IMR-90 (cell line): Measurements from ENCODE around the gene SLC38A1. TPM values are rescaled to one million over a fixed set of nuclear protein-coding genes. Genes with fewer than 3 reads are reported as not detected.

Source experiments
- ATAC-seq: fragments of 200-7000 bp; cut with Tn5 transposase; 2 replicates; pipeline ENCODE4 v1.9.1; 2020; ENCODE audit warnings: low read depth, mild to moderate bottlenecking, moderate library complexity
- BruUV-seq: library from RNA; stranded (reverse); fragments of 400-500 nt; replicated peaks from 2 replicates; lab custom pipeline; 2021; lab: Mats Ljungman, UMichigan
- CTCF ChIA-PET: fragments of 300-600 bp; formaldehyde crosslinking; extraction: SDS; loops from one replicate; lab custom pipeline; 2021; ENCODE audit warnings: antibody characterized with exemption; lab: Yijun Ruan, JAX
- POLR2A ChIA-PET: fragments of 300-600 bp; sonication (Branson Sonifier 250); formaldehyde crosslinking; loops from one replicate; lab custom pipeline; 2022; ENCODE audit warnings: antibody characterized with exemption; ENCODE audit not compliant: unreplicated experiment; lab: Charles Lee
- DNase-seq: peaks from one replicate; pipeline ENCODE4 v3.0.0; 2013
- H2AFZ ChIP-seq: replicated peaks from 2 replicates; pipeline ENCODE3; 2013; ENCODE audit warnings: low read length, mild to moderate bottlenecking; ENCODE audit not compliant: poor library complexity
- H2AK5ac ChIP-seq: 2 replicates; pipeline ENCODE4 v1.6.1; 2013; ENCODE audit warnings: low read depth, low read length, inconsistent platforms
- H2AK9ac ChIP-seq: replicated peaks from 2 replicates; pipeline ENCODE3; 2013; ENCODE audit warnings: mild to moderate bottlenecking, low read depth, low read length, moderate library complexity; ENCODE audit not compliant: poor library complexity
- H2BK120ac ChIP-seq: 2 replicates; pipeline ENCODE4 v1.6.1; 2013; ENCODE audit warnings: low read depth, low read length, inconsistent platforms
- H2BK15ac ChIP-seq: 3 replicates; pipeline ENCODE4 v1.6.1; 2013; ENCODE audit warnings: low read depth, low read length, inconsistent platforms
- H2BK20ac ChIP-seq: 2 replicates; pipeline ENCODE4 v1.6.1; 2013; ENCODE audit warnings: low read depth, mild to moderate bottlenecking, inconsistent platforms, low read length, moderate library complexity
- H2BK5ac ChIP-seq: 2 replicates; pipeline ENCODE4 v1.6.1; 2013; ENCODE audit warnings: mild to moderate bottlenecking, low read depth, low read length, inconsistent platforms; ENCODE audit not compliant: poor library complexity, severe bottlenecking
- H3K14ac ChIP-seq: replicated peaks from 2 replicates; pipeline ENCODE4 v1.6.1; 2013; ENCODE audit warnings: low read depth, low read length, inconsistent platforms
- H3K18ac ChIP-seq: 2 replicates; pipeline ENCODE4 v1.6.1; 2013; ENCODE audit warnings: low read depth, low read length, control low read depth
- H3K23ac ChIP-seq: 2 replicates; pipeline ENCODE4 v1.6.1; 2013; ENCODE audit warnings: low read depth, low read length, inconsistent platforms
- H3K27ac ChIP-seq: 2 replicates; pipeline ENCODE4 v1.5.1; 2013; ENCODE audit warnings: mild to moderate bottlenecking, control low read depth, low read length; ENCODE audit not compliant: insufficient read depth
- H3K27me3 ChIP-seq: 2 replicates; pipeline ENCODE4 v1.6.1; 2013; ENCODE audit warnings: low read length; ENCODE audit not compliant: control insufficient read depth, insufficient read depth
- H3K36me3 ChIP-seq: 2 replicates; pipeline ENCODE4 v1.6.1; 2013; ENCODE audit warnings: low read length, mixed read lengths; ENCODE audit not compliant: control insufficient read depth, insufficient read depth
- H3K4ac ChIP-seq: 2 replicates; pipeline ENCODE4 v1.6.1; 2013; ENCODE audit warnings: low read depth, low read length, inconsistent platforms
- H3K4me1 ChIP-seq: 2 replicates; pipeline ENCODE4 v1.6.1; 2013; ENCODE audit warnings: low read length, mixed read lengths; ENCODE audit not compliant: control insufficient read depth, insufficient read depth
- H3K4me2 ChIP-seq: 2 replicates; pipeline ENCODE4 v1.6.1; 2013; ENCODE audit warnings: low read depth, mild to moderate bottlenecking, control low read depth, low read length, moderate library complexity
- H3K4me3 ChIP-seq: 2 replicates; pipeline ENCODE4 v1.5.1; 2013; ENCODE audit warnings: low read depth, mild to moderate bottlenecking, control low read depth, low read length, moderate library complexity; ENCODE audit not compliant: insufficient read depth
- H3K56ac ChIP-seq: 2 replicates; pipeline ENCODE4 v1.6.1; 2013; ENCODE audit warnings: low read length, inconsistent platforms; ENCODE audit not compliant: insufficient read depth; ENCODE audit errors: extremely low read depth
- H3K79me1 ChIP-seq, 2 experiments: 2 replicates each; pipeline ENCODE4 v1.6.1; 2013; ENCODE audit warnings: low read length in 2 of 2, inconsistent platforms in 1 of 2, low read depth in 1 of 2
- H3K9ac ChIP-seq: 2 replicates; pipeline ENCODE4 v1.6.1; 2013; ENCODE audit warnings: low read depth, low read length, control low read depth
- H3K9me1 ChIP-seq: 2 replicates; pipeline ENCODE4 v1.6.1; 2013; ENCODE audit warnings: low read length, inconsistent platforms; ENCODE audit not compliant: insufficient read depth
- H3K9me3 ChIP-seq: 2 replicates; pipeline ENCODE4 v1.6.1; 2013; ENCODE audit warnings: low read length; ENCODE audit not compliant: control insufficient read depth, insufficient read depth
- H4K20me1 ChIP-seq: 2 replicates; pipeline ENCODE4 v1.6.1; 2013; ENCODE audit warnings: low read length, inconsistent platforms; ENCODE audit not compliant: insufficient read depth
- H4K5ac ChIP-seq: 2 replicates; pipeline ENCODE4 v1.6.1; 2013; ENCODE audit warnings: mild to moderate bottlenecking, low read depth, low read length, control low read depth
- H4K8ac ChIP-seq, 2 experiments: 2 replicates each; pipeline ENCODE4 v1.6.1; 2013; ENCODE audit warnings: low read depth in 2 of 2, low read length in 2 of 2, control low read depth in 1 of 2, inconsistent platforms in 1 of 2
- H4K91ac ChIP-seq: 2 replicates; pipeline ENCODE4 v1.6.1; 2013; ENCODE audit warnings: low read depth, low read length, inconsistent platforms; ENCODE audit not compliant: insufficient read depth
- BHLHE40 ChIP-seq: fragments of 150-350 bp; IDR thresholded peaks from 2 replicates; pipeline ENCODE4 v1.6.1; 2016; ENCODE audit warnings: mild to moderate bottlenecking, low read depth, low read length
- CHD1 ChIP-seq: IDR thresholded peaks from 2 replicates; pipeline ENCODE4 v1.6.1; 2012; ENCODE audit warnings: low read depth, low read length, improper control_type of control experiment
- MAZ ChIP-seq: IDR thresholded peaks from 2 replicates; pipeline ENCODE4 v1.6.1; 2012; ENCODE audit warnings: low read depth, mild to moderate bottlenecking, low read length, improper control_type of control experiment, moderate library complexity, borderline replicate concordance
- MXI1 ChIP-seq: IDR thresholded peaks from 2 replicates; pipeline ENCODE4 v1.6.1; 2012; ENCODE audit warnings: low read depth, mild to moderate bottlenecking, low read length, moderate library complexity, borderline replicate concordance
- RCOR1 ChIP-seq: IDR thresholded peaks from 2 replicates; pipeline ENCODE4 v1.6.1; 2012; ENCODE audit warnings: mild to moderate bottlenecking, low read length, improper control_type of control experiment; ENCODE audit not compliant: insufficient replicate concordance
- RFX5 ChIP-seq: IDR thresholded peaks from 2 replicates; pipeline ENCODE4 v1.8.0; 2012; ENCODE audit warnings: low read depth, mild to moderate bottlenecking, low read length, moderate library complexity
- WGBS, 2 experiments: methylation state at CpG; one replicate each; pipeline versions ENCODE4 v1.1.5 to v1.1.7; 2013; ENCODE audit warnings: missing lambda C conversion rate in 2 of 2; ENCODE audit not compliant: insufficient read length in 1 of 2; ENCODE audit errors: extremely low coverage in 2 of 2; 5-methylcytosine and 5-hydroxymethylcytosine counted together
- dilution Hi-C: fragments of 300-500 bp; cut with HindIII; formaldehyde crosslinking; loops from one replicate; pipeline ENCODE4 v1.14.3; 2018; ENCODE audit warnings: low sequenced_read_pairs; ENCODE audit not compliant: unreplicated experiment
- in situ Hi-C: fragments of 300-500 bp; cut with MboI; formaldehyde crosslinking; loops from 3 replicates; pipeline ENCODE4 v1.14.3; 2019; ENCODE audit warnings: low sequenced_read_pairs, inconsistent platforms, mixed read lengths
- intact Hi-C: fragments of 100-400 bp; cut with micrococcal nuclease; formaldehyde crosslinking; loops from 2 replicates; pipeline ENCODE4 v1.10.0; 2022
- polyA plus RNA-seq, 3 experiments: library from polyadenylated mRNA; depleted of rRNA; stranded (reverse); fragments of >200 nt; gene quantifications; 2 replicates each; pipeline ENCODE4 v1.2.3, GENCODE V29; 2012; ENCODE audit warnings: low replicate concordance in 1 of 3
- total RNA-seq: library from RNA; depleted of rRNA; stranded (reverse); fragments of >200 nt; gene quantifications from 2 replicates; pipeline ENCODE4 v1.2.3, GENCODE V29; 2012

SLC38A1 gene
- total and polyA plus RNA-seq, 2 of the 4 experiments (the other 2 are of a cell fraction), result 22.8 to 61.5 TPM

GRCh38 chr12:46219132-46219876 lies 49.5 kb downstream of the SLC38A1 start:
- Histone ChIP-seq H3K79me1 (peaks cover 28 to 80% of the 10 kb centered on the region in 2 experiments), H3K23ac (no peak overlapping the region), H2AK5ac (no peak overlapping the region), H3K56ac (no peak overlapping the region), H3K36me3 (peaks cover 20% of the 10 kb centered on the region), H3K4me3 (no peak overlapping the region), H3K9me3 (no peaks in the 10 kb centered on the region), H3K4me1 (peaks cover 10% of the 10 kb centered on the region), H2BK5ac (peak overlapping the region; percentile 29), H3K9me1 (peaks cover 31% of the 10 kb centered on the region), H2AK9ac (peak overlapping the region; percentile 13), H2BK120ac (no peak overlapping the region; the same call in 1 of the 2 replicates), H2BK15ac (no peak overlapping the region), H4K8ac (peak overlapping the region in 1 of 2 experiments; percentile 62; a peak in 1 of 4 replicates), H3K9ac (no peak overlapping the region), H4K91ac (no peak overlapping the region), H3K18ac (no peak overlapping the region), H3K4ac (no peak overlapping the region), H4K5ac (no peak overlapping the region), H2BK20ac (no peak overlapping the region), H3K27me3 (no peaks in the 10 kb centered on the region), H4K20me1 (peaks cover 28% of the 10 kb centered on the region), H3K14ac (0 out of 2 replicates have a peak overlapping the region, but pooled peaks have one; percentile 24), H3K4me2 (no peak overlapping the region), H3K27ac (no peak overlapping the region), H2AFZ (no peak overlapping the region)
- CTCF ChIA-PET, result interaction anchor here (1.6 kb wide), 1 partner anchor 15 kb away, joined by 3 read pairs; no protein-coding TSS in a partner anchor
- DNase-seq, result no peak
- POLR2A ChIA-PET, result no interaction called here
- no CpG with 5 or more reads among the region's 2 CpGs for WGBS, 2 experiments
- dilution Hi-C loops (no loop called here), in situ Hi-C loops (loop anchor here (5.0 kb wide), 1 partner anchor 48 kb away; the partner anchor contains the start of gene SLC38A1), intact Hi-C loops (no loop called here)
- BruUV-seq, result no TSS peak
- ATAC-seq, result no peak; the same call in 1 of the 2 replicates
- TF ChIP-seq BHLHE40, result no peak
- TF ChIP-seq RCOR1, result no peak
- no peak for TF ChIP-seq MAZ
- TF ChIP-seq RFX5, result no peak
- TF ChIP-seq MXI1, result no peak
- no peak for TF ChIP-seq CHD1
